GM15510 (cell line): ENCODE measurements around the gene ZMIZ1.

Source experiments
- POLR2A ChIP-seq: IDR thresholded peaks from 3 replicates; pipeline ENCODE4 v1.6.1; 2011; ENCODE audit warnings: borderline replicate concordance; ENCODE audit not compliant: insufficient read length; ENCODE audit errors: extremely low read depth

ZMIZ1 gene

DNA sequence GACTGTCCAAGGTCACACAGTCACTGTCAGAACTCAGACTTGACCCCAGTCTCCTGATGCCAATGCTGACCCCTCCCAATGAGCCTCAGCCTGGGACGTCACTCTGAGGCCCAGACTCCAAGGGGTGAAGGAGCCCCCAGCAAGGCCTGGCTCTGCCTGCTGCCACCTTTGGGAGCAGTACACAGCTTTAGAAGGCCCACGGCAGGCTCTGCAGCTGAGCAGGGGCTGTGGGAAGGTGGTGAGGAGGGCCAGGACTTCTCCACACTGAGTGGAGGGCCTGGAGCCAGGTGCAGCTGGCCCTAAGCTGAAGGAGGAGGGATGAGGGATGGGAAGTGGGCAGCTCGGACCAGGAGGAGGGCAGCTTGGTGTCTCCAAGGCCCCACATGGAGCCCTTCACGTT, 23.9 kb upstream of the ZMIZ1 start:
- TF ChIP-seq POLR2A = no peak

DNA sequence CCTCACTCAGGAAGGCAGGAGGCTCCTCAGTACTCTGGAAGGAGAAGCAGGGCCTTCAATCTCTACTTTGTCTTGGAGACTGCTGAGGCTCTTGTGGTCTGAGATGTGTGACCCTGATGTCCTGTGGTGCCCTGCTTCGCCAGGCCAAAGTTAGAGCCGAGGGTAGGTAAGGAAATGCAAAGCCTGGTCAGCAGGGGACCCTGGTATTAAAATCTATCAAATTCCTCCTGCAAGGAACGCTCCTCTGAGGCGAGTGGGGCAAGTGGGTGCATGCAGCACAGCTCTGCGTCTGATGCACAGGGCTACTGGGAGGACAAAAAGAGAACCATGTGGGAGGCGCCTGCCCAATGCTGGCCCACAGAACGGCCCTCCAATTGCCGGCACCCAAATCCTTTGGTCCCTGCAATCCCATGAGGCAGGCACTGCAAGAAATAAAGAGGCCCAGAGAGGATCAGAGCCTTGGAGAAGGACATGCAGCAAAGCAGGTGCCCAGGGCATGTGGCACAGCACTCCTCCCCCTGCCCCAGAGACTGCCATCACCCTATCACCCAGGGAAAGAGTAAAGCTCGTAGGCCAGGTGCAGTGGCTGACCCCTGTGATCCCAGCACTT, 23.1 kb upstream of the ZMIZ1 start:
- no peak for TF ChIP-seq POLR2A

DNA sequence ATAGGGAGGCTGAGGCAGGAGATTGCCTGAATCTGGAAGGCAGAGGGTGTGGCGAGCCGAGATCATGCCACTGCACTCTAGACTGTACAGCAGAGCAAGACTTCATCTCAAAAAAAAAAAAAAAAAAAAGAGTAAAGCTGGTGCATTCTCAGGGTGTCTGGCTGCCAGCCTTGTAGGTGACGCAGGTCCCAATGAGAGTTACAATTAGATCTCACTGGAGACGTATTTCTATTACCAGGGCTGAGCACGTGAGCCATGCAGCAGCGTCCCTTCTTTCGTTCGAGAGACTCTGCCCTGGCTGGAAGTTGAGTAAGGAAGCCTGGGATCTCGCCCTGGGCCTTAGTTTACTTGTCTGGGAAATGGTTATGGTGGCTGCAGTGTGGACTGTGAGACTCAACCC, 22.4 kb upstream of the ZMIZ1 start:
- TF ChIP-seq POLR2A = no peak

DNA sequence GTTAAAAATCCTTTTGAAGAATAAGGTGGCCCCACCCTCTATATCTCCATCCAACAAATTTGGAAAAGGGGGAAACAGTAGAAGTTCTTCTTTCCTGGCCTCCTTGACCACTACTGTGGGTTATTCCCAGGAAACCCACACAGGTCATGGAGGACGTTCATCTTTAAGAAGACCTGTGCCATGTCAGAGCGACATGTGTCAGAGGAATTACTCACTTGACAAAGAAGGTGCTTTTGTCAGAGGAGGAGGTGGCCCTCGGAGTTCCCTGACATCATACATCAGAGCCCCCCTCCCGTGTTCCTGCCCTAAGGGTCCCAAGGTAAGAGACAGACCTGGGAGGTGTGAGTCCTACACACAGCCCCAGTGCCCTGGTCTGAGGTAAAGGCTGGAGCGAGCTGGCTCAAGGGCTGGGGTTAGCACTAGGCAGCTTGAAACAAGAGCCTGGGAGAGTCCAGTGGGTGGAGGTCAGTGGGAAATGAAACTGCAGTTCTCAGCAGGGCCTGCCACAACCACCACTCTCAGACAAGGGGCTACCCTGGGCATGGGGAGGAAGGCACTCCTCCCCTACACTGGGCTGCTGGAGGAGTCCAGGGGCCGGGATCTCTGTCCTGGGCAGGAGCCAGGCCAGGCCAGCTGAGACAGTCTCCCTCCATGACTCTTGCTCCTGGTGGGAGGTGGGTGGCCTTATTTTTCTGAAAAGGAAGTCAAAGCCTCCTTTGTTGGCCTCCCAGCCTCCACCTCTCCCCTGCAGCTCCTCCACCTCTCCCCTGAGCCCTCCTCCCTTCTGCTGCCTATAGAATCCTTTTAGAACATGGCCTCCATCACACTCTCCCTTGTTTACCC, 21.8 kb upstream of the ZMIZ1 start:
- no peak for TF ChIP-seq POLR2A

DNA sequence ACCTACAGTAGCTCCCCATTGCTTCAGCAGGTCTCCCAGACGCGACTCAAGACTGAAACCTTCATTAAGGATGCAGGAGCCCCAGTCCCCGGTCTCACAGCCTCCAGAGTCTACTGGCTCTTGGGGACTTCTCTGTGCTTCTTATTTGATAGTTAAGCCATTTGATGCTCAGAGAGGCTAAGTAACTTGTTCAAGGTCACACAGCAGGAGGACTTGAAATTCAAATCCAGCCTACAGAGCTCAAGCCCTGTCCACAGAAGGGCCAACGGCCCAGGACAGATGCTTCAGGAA, 21.2 kb upstream of the ZMIZ1 start:
- no peak for TF ChIP-seq POLR2A

DNA sequence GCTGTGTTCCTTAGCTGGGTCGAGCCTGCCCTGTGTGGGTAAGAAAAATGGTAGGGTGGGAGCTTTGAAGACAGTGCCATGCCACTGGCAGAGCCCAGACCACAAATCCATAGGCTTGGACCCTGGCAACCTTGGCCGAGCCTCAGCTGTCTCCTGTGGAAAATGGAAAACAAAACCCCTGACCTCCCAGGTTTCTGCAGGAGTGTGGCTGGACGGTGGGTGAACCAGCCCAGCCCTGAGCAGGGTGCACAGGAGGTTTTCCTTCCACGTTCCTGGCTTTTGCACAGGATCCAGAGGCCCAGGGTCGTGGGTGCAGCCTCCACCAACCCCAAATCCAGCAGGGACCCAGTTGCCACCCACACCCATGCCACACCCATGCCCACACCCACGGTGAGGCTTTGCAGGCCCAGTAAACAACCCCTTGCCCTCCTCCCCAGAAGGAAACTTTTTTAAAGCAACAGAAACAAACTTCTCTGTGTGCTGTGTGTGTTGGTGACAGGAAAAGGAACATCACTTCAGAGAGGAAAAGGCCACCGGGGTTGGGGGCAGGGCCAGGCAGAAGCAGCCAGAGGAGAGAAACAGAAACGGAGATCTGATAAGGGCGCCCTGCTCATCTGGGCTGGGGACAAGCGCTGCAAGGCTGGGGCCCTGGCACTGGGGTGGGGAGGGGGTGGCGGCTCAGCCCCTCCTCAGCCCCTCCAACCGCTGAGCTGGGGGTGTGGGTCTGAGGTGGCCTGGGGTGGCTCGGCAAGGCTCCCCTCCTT, 20.7 kb upstream of the ZMIZ1 start:
- no peak for TF ChIP-seq POLR2A

DNA sequence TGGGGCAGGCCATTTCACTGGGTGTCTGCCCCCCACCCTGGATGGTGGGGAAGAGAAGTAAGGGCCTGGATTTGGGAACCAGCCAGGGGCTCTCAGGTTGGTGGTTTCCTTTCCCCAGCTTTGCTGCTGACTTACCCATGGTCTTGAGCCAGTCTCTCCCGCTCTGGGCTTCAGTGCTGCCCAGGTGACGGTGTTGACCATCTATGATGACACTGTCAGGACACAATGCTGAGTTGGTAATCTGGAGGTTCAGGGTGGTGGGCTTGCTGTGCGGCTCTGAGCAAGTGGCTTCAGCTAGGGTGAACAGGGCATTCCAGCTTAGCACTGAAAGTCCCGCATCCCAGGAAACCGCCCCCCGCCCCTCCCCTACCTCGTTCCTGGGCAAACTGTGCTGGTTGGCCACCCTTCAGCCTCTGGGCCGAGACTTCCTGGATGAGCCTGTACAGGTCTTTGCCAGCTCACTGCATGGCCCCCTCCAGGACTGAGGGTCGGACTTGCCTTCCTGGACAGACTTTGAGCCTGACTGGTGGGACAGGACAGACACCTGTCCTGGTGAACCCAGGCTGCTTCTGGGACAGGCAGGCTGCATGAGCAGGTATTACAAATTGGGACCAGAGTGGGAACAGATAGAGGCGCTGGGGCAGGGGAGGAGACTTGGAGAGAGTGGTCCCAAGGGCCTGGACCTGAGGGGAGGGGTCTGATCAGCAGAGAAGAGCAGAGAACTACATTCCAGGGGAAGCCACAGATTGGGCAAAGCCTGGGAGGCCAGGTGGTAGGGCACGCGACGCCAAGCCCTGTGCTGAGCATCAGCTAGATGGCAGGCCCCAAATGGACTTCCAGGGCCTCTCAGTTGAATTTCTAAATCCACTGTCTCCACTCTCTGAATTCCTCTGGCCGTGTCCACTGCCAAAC, 19.9 kb upstream of the ZMIZ1 start:
- TF ChIP-seq POLR2A = no peak

DNA sequence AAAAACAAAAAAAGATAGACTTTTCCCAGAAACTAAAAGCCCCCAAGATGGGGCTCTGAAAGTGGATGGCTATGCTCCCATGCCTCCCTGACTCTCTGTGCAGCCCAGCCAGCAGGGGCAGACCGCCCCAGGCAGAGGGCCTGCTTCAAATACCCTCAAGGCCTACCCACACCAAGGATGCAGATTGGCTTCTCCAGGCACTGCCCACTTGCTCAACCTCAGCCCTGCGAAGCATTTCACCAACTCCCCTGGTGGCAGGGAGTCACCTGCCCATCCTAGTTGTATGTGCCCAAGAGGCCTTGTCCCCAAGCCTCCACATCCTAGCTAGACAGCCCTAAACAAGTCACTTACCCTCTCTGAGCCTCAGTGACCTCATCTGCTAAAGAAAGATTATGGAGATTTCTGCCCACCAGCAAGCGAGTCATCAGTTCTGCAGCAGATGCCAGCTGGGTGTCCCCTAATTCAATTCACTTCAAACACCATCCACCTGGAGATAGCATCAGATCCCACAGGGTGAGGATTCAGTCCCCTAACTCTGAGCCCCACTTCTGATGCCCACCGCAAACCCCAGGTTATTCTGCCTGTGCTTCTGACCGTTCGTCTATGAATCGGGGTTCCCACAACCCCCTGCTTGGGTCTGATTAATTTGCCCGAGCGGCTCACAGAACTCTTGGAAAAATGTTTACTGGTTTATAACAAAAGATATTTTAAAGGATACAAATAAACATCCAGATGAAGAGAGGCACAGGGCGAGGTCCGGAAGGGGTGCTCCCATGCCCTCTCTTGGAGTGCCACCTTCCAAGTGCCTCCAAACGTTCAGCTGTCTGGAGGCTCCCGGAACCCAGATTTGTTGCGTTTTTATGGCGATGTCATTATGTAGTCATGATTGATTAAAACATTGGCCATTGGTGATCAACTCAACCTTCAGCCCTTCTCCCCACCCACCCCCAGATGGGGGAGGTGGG, 18.6 kb upstream of the ZMIZ1 start:
- no peak for TF ChIP-seq POLR2A

DNA sequence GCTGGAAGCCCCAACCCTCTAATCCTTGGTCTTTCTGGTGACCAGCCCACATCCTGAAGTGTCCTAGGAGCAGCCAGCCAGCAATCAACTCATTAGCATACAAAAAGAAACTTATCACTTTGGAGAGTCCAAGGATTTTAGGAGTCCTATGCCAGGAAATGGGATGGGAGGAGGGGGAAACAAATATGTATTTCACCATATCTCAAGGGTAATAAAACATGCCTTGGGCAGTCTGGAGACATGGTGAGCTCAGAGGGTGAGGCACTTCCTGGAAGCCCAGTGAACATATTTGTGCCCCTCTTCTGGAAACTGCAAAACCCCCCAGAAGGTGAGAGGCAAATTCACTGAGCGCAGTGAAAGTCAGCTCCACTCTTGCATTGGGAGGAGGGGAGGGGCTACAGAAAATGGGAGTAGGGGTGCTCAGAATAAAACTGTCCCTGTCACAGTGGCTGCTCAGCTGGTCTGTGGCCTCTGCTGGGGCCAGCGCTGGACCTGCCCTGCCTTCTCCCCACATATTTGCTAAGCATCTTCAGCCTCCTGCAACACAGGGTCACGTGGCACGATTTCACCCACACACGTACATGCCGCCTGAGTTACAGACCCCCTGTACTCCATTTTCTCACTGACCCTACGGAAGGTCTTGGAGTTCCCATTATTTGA, 17.7 kb upstream of the ZMIZ1 start:
- no peak for TF ChIP-seq POLR2A

DNA sequence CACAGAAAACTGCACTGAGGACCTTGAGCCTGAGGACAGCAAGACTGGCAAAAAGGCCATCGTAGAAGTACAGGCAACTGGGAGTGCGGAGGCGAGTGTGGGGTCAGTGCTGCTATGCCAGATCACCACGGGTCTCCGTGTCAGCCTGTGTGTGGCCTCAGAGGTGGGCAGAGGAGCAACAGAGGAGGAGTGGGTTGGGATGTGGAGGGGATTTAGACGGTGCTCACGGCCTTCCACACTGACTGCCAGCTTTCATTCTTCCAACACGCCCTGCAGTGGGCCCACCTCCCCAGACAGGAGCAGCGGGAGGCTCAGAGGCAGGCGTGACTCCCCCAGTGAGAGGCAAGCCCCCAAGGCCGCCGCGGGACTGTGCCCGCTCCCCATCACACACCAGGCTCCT, 17.0 kb upstream of the ZMIZ1 start:
- no peak for TF ChIP-seq POLR2A

DNA sequence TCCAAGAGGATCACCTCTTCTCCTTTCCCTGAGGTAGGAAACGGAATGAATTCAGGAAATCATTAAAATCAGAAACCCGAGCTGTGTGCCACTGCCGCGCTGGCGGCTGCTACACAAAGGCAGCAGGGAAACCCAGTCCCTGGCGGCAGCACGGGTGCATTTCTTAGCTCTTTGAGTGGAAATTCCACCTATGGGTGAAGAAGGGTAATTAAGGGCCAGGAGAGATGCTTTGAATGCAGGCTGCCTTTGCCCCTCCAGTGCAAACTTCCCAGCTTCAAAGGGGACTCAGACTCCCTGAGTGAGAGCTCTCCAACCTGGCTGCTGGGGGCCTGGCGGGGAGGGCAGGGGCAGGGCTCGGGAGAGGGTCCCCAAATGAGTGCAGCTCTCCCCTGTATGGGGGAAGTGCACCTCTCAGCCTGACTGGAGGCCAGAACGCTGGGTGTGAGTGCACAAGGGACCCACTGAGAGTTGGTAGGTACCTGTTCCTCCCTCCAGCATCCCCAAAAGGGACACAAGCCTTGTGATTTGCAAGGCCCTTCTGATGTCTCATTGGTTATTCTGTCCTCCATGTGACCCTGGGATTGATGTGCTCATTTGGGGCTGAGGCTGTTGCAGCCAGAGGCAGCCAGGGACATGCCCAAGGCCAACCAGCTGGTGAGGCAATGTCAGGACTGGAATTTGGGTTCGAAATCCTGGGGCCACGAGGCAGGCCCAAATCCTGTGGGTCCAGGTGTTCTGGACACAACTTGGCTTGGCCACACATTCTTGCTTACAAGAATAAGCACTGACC, 16.3 kb upstream of the ZMIZ1 start:
- TF ChIP-seq POLR2A = no peak

DNA sequence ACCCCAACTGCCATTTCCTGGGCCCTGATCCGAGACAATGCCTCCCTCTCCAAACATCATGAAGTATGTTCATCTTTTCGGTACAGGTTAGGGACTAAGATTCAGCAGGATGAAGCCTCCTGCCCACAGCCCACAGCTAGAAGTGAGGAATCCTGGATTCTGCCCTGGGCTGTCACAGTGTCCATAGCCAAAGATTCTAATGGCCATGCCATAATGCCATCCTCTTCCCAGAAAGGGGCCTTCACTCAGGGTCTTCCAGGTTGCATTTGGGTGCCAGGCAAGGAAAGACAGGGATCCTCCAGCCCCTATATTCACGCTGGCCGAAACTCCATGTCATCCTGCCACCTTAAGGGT, 15.7 kb upstream of the ZMIZ1 start:
- no peak for TF ChIP-seq POLR2A
